ENCODE data around the gene ABCD1.

- TF ChIP-seq, protein P1, sequence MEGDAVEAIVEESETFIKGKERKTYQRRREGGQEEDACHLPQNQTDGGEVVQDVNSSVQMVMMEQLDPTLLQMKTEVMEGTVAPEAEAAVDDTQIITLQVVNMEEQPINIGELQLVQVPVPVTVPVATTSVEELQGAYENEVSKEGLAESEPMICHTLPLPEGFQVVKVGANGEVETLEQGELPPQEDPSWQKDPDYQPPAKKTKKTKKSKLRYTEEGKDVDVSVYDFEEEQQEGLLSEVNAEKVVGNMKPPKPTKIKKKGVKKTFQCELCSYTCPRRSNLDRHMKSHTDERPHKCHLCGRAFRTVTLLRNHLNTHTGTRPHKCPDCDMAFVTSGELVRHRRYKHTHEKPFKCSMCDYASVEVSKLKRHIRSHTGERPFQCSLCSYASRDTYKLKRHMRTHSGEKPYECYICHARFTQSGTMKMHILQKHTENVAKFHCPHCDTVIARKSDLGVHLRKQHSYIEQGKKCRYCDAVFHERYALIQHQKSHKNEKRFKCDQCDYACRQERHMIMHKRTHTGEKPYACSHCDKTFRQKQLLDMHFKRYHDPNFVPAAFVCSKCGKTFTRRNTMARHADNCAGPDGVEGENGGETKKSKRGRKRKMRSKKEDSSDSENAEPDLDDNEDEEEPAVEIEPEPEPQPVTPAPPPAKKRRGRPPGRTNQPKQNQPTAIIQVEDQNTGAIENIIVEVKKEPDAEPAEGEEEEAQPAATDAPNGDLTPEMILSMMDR (IDR thresholded peaks at IDR 0.05) = no peak
- TF ChIP-seq POLR2AphosphoS5 (IDR thresholded peaks at IDR 0.05) = no peak
- TF ChIP-seq EP300 (IDR thresholded peaks at IDR 0.05) = no peak
Observed at GRCh38 chrX:153767674-153768055, 43.0 kb downstream of the ABCD1 start.

All from esophagus muscularis mucosa (tissue), 4 donors.